Ammon's horn (tissue), 1 donor: ENCODE data around the gene LSM8.
"Not testable (repeated sequence)": the region's sequence is repeated elsewhere in the genome, so short reads cannot be mapped to it uniquely, and the experiment has no call there.

Experiments
- DNase-seq: peaks from one replicate; pipeline ENCODE4 v3.0.0-alpha.2; 2016; ENCODE audit warnings: low spot score

The LSM8 gene

GRCh38 chr7:118183786-118184564 is at the start of gene LSM8:
Gene LSM8 (plus strand): TSS chr7:118184164. CDS start chr7:118184224, 60 bp downstream.
- peak; percentile 97 for DNase-seq

DNA sequence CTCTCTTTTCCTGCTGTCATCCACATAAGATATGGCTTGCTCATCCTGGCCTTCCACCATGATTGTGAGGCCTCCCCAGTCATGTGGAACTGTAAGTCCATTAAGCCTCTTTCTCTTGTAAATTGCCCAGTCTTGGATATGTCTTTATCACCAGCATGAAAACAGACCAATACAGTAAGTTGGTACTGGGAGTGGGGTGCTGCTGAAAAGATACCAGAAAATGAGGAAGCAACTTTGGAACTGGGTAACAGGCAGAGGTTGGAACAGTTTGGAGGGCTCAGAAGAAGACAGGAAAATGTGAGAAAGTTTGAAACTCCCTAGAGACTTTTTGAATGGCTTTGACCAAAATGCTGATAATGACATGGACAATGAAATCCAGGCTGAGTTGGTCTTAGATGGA is 49.5 kb upstream of the LSM8 start:
- not testable (repeated sequence) for DNase-seq

DNA sequence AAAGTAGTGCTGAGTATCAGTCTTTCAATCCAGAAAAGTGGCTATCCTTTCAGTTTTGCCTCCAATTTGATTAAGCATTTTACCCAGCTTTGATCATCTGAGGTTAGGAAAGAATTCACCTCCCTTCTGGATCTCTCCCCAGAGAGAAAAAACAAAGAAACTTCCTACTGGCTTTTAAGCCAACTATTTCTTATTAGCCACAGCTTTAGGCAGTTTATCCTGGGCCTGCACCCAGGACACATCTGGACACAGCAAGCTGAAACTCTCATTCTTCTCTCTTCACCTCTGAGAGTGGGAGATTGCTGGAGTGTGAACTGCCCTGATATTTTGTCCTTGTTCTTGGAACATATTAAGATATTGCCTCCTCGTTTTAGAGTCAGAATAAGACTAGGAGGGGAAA is 43.5 kb upstream of the LSM8 start:
- DNase-seq: no peak

GRCh38 chr7:118142012-118142411 is 42.0 kb upstream of the LSM8 start:
- no peak for DNase-seq

GRCh38 chr7:118148930-118149329 is 35.0 kb upstream of the LSM8 start:
- no peak for DNase-seq

- DNase-seq: no peak
These were observed 34.6 kb upstream of the LSM8 start for GRCh38 chr7:118149394-118149793.

DNA sequence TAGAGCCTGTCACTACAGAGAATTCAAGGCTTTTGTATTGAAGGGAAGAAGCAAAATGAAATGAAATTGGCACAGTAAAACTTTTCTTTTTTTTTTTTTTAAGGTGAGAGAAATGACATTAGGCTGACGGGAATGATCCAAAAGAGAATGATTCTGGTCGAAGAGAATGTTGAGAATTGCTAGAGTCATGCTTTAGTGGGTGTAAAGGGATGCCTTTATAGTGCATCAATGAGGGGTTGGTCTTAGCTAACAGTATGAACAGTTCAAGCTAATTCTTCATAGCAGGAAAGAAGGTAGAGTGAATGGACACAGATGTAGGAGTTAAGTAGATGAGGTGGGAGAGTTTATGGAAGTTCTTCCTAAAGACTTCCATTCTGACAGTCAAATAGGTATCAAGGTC is 32.3 kb upstream of the LSM8 start:
- no peak for DNase-seq

DNA sequence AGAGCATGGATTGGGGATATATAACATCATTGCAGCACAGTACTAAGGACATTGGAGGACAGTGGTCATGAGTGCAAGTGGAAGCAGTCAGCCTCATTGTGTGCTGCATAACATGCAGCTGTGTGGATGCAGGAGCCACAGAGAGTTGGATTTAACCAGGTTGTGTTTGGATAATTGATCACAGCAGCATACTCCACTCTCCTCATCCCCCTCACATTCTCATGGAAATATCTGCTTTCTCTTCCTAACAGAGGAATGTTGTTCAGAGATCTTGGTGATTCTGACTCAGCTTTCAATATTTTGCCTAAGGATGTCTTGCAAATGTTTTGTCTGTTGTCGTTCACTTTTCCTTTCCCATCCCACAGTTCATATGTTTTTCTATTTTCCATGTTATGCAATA is 31.8 kb upstream of the LSM8 start:
- no peak for DNase-seq

DNA sequence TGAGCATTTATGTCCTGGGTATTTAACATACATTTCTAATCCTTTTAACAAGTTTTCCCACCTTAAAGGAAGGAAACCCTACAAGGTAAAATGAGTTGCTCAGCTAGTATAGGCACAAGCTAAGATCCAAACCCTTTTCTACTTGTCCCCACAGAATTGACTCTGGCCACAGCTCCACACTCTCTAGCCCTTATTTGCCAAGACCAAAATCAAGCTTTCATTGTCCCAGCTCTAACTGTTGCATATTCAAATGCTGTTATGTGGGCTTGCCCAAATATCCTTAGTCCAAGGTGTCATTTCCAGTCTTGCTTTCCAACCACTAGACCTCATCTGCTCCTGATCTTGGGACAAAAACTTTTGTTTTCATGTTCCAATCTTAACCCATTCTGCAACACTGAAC is 31.3 kb upstream of the LSM8 start:
- no peak for DNase-seq

DNA sequence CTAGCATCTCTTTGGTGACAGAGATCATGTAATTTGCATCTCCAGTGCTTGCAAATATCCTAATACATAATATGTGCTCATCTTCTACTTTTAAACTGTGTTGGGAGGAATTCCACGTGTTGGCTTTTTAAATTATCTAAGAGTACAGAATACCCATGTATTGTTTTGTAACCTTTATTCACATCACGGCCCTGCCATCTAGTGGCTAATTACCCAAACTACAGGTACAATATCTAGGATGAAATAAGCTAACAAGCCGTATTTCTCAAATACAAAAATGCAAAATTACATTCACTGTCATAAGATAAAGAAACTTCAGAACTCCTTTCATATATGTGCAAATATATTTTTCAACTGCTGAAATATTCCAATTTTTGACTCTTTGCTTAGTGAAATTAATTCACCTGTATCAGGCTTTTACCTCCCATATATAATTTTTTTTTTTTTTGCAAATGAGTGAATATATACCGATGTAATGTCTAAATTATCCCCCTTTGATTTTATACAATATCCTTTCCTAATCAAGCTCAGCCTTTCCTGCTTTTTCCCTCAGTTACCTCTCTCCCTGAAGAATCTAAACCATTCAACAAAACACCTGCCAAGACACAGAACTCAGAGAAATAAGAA is 30.3 kb upstream of the LSM8 start:
- no peak for DNase-seq

DNA sequence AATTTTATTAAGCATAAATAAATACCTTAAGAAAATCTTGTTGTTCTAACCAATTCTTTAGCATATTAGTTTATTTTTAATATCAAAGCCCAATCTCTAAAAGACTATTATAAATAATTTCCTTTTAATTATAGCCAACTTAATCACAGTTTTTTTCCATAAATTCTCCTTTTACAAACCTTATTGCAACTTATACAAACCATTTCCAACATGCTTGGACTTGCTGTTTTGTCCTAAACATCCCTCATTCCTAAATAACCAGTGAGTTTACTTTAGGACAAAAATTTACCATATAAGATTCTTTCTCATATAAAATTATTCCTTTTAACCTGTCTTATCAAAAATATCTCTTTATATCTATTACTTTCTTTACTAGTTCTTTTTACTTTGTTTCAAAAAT is 25.2 kb upstream of the LSM8 start:
- no peak for DNase-seq

- no peak for DNase-seq
These were observed 14.8 kb upstream of the LSM8 start for GRCh38 chr7:118169146-118169545.

DNA sequence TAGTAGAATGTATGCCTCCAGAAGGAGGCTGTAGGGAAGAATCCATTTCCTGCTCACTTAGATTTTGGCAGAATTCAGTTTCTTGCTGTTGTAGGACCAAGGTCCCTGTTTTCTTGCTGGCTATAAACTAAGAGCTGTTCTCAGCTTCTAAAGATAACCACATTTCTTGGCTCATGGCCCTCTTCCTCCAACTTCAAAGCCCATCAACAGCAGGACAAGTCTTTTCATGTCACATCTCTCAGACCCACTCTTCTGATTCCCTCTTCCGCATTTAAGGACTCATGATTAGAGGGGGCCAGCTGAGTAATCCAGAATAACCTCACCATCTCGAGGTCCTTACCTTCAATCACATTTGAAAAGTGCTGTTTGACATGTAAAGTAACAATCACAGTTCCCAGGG is 8.2 kb upstream of the LSM8 start:
- DNase-seq: no peak

GRCh38 chr7:118179191-118179590 is 4.8 kb upstream of the LSM8 start:
- no peak for DNase-seq

- DNase-seq: peak; percentile 14
These were observed 1.2 kb upstream of the LSM8 start for GRCh38 chr7:118182593-118183427.

DNA sequence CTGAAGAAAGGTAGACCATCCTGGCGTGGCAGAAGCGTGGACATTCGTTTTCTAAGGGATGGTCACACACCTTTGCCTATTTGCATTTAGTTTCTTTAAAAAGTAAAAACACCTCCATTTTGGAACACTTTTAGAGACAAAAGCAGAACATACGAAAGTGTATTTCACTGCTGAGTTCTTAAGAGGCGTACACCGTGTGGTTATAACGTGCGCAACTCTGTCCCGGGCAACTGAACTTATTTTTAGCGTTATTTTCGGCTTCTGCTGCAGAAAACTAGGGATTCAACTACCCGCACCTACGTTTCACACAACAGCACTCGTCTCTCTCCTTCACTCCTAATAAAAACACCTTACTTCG is 557 bp upstream of the LSM8 start:
- no peak for DNase-seq

DNA sequence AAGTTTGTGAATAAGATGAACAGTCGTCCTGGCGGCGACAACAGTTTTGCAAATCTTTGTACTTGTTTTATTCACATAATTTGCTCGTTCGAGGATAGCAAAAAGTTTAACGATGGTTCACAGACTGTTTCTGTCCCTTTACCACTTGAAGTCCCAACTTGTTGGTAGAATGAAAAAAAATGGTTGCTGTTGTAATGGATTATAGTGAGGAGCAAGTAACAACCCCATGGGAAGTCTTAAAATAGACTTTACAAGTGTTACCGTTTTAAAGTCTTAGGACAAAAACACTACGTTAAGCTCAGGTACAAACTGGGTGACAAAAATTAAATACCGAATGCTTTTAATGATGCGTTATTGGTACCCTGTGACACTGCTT is 589 bp downstream of the LSM8 start:
- DNase-seq: peak; percentile 6

GRCh38 chr7:118185163-118185860 is 1.3 kb downstream of the LSM8 start:
- DNase-seq: no peak

GRCh38 chr7:118186501-118186900 is 2.5 kb downstream of the LSM8 start:
- DNase-seq: no peak

GRCh38 chr7:118194571-118194970 is 10.6 kb downstream of the LSM8 start:
- no peak for DNase-seq

DNA sequence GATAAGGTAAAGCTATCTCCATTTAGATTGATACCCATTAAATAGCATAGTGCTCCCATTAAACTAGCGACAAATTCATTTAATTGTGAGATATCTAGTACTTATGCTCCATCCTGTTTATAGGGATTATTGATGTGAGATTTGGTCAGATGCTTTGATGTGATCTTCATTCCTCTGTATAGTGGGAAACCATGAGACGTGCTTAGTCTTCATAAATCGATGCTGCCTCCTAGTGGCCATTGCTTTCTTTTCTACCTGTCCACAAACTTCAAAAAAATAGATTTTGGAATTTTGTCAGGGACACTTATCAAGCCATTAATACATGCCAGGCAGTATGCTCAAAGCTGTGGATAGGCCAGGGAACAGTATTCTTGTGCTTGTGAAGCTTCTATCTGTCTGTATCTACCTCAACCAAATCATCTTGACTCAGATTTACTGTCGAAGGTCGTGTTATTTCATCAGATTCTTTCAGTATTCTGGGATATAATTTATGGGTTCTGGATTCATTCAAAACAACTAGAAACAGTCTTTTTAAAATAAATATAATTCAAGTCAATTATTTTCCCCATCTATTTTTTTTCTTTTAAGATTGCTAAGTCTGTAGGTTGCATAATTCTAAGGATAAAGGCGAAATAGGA is 12.0 kb downstream of the LSM8 start:
- peak; percentile 80 for DNase-seq

GRCh38 chr7:118202061-118202460 is 18.1 kb downstream of the LSM8 start:
- no peak for DNase-seq
